OCI-LY3 (cell line): ENCODE measurements around the gene IL13.

Experiments
- CTCF ChIP-seq: fragments of 200-600, 300-600 bp; sonication (generic); IDR thresholded peaks from 2 replicates; pipeline ENCODE4 v1.5.1; 2014; ENCODE audit warnings: antibody characterized with exemption, low read length, low read depth
- EZH2phosphoT487 ChIP-seq: fragments of 200-600 bp; shearing (Covaris generic); IDR thresholded peaks from 2 replicates; pipeline ENCODE4 v1.6.1; 2018; ENCODE audit warnings: antibody characterized with exemption, mixed run types, low read depth

GRCh38 chr5:132677191-132677590 is 19.2 kb downstream of the IL13 start:
- TF ChIP-seq CTCF (no peak), EZH2phosphoT487 (no peak)
